Omental fat pad (tissue), 4 donors: ENCODE measurements around the gene CCDC34. TPM values are rescaled to one million over a fixed set of nuclear protein-coding genes. Genes with fewer than 3 reads are reported as not detected.
A peak's percentile ranks its signal among the peaks of the same experiment; 100 is the strongest.

ENCODE experiments used
- ATAC-seq: fragments of 150-250 bp; one replicate; pipeline ENCODE4 v1.9.1; 2016; ENCODE audit warnings: mild to moderate bottlenecking, moderate library complexity; ENCODE audit not compliant: low FRiP score
- DNase-seq: peaks from one replicate; pipeline ENCODE4 v3.0.0-alpha.2; 2019; ENCODE audit warnings: low spot score
- total RNA-seq, 4 donors: library from RNA; depleted of rRNA; stranded (reverse); fragments of >200 nt; gene quantifications; one replicate each; pipeline ENCODE4 v1.1.0, GENCODE V29; 2016
- TF ChIP-seq, protein P1 (sequence below), 3 donors: fragments of 450-650 bp; IDR thresholded peaks; one replicate each; pipeline ENCODE4 v1.5.1; 2016 to 2017; ENCODE audit warnings: antibody characterized with exemption in 3 of 3, mild to moderate bottlenecking in 3 of 3, moderate library complexity in 2 of 3

Gene CCDC34
- total RNA-seq, 4 donors from 2014 or later, result 2.0 to 3.1 (median 2.4) TPM

DNA sequence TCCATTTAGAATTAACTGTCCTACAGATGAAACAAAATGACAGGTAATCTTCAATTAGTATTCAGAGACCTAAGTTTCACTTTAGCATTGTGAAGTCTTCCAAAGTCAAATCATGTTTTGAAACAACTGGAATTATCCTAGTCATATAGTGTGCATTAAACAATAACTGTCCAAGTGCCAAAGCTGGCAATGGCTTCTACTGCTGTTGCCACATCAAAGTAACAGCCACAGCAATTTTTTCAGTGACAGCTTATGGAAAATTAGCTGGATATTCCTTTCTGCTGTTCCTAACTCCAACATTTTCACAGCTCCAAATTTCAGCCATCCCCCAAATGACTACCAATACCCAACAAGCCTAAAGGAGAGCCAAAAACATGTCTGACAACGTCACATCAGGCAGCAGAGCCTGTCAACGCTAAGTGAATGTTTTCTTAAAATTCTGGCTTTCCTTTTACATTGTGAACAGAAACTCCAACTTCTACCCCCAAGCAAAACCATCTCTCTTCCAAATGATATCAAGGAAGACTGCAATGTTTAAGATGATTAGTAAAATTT is 45.3 kb upstream of the CCDC34 start:
- TF ChIP-seq, protein P1, sequence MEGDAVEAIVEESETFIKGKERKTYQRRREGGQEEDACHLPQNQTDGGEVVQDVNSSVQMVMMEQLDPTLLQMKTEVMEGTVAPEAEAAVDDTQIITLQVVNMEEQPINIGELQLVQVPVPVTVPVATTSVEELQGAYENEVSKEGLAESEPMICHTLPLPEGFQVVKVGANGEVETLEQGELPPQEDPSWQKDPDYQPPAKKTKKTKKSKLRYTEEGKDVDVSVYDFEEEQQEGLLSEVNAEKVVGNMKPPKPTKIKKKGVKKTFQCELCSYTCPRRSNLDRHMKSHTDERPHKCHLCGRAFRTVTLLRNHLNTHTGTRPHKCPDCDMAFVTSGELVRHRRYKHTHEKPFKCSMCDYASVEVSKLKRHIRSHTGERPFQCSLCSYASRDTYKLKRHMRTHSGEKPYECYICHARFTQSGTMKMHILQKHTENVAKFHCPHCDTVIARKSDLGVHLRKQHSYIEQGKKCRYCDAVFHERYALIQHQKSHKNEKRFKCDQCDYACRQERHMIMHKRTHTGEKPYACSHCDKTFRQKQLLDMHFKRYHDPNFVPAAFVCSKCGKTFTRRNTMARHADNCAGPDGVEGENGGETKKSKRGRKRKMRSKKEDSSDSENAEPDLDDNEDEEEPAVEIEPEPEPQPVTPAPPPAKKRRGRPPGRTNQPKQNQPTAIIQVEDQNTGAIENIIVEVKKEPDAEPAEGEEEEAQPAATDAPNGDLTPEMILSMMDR (IDR thresholded peaks at IDR 0.05), result no peak
- ATAC-seq (no peak), DNase-seq (no peak)

DNA sequence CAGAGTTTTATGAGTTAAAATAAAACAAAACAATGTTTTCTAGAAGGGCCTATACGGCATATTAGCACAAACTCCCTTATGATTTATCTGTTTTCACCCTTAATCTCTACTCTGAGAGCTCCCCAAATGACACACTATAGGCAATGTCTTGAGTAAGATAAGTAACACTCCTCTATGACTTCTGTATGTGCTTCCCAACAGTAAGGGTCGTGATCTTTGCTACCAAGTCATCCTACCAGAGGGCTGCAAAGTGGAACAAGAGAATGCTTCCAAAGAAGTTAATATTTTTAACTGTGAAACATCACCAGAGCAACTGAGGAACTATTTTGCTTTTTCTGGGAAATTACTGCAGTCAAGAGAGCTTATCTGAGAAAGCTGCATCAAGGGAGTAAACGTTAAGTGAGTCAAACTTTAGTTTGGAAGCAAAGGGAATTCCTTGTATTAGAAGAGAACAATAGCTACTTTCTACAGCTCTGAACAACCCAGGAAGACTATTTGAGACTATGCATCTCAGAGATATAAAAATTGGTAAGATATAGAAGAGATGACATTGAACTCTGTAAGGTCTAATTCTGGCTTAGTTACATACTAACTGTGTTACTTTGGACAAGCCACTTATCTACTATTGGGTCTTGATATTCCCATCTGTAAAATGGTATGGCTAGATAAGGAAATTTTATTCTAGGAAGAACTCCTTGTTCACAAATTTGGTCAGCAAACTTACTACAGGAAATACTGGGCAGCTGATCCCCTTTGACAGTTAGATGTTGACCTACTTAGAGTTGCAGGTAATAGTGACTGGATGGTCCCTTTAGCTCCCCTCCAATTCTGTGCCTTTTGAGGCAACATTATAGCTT is 43.7 kb upstream of the CCDC34 start:
- DNase-seq, result no peak
- TF ChIP-seq, protein P1 (IDR thresholded peaks at IDR 0.05), result no peak
- ATAC-seq, result peak; percentile 74

DNA sequence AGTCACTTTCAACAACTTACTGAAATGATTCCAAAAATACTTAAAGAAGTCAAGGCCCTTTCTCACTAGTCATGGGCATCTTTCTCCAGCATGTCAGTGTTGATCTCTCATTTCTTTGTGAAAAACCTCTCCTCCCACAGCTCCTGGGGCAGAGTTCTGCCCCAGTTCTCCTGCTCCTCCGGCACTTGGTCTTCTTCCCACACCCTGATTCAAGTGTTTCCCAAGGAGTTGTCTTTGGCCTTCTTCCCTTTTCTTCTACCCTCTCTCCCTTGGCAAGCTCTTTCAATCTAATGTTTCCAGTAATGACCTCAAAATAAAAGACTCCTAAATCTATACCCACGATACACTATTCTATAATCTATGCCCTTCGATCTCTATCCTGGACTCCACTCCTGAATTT is 42.1 kb upstream of the CCDC34 start:
- TF ChIP-seq, protein P1 (IDR thresholded peaks at IDR 0.05), result no peak
- ATAC-seq, result no peak

DNA sequence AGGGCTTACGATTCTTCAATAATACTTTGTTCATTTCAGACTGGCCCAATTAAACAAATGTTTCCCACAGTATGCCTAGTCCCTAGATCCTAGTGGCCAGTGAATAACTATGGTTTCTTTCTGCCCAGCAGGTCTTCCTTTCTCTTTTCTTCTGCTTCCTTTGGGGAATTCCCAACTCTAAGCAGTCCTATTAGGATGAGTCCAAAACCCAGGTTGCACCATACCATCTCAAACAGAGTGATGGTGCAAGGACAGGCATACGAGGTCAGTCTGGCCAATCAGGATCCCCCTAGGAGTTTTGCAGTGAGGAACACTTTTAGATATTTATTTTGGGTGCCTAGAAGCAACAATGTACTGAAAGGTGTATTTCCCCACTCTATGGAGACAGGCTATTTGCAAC is 41.4 kb upstream of the CCDC34 start:
- no peak for ATAC-seq
- TF ChIP-seq, protein P1 (IDR thresholded peaks at IDR 0.05), result no peak

More for the DNA sequence above, 42.1 kb upstream of the CCDC34 start:
- no peak for DNase-seq

DNA sequence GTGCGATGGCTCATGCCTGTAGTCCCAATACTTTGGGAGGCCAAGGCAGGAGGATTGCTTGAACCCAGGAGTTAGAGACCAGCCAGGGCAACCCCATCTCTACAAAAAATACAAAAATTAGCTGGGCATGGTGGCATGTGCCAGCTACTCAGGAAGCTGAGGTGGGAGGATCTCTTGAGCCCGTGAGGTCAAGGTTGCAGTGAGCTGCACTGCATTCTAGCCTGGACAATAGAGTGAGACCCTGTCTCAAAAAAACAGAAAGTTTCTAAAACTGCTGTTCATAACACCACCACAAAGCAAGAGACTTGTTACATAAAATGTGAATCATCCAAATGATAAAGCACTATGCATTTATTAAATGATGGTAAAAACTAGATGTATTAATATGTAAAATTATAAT is 40.2 kb upstream of the CCDC34 start:
- no peak for ATAC-seq
- TF ChIP-seq, protein P1 (IDR thresholded peaks at IDR 0.05), result no peak
- DNase-seq, result no peak

More for the DNA sequence above, 41.4 kb upstream of the CCDC34 start:
- no peak for DNase-seq

DNA sequence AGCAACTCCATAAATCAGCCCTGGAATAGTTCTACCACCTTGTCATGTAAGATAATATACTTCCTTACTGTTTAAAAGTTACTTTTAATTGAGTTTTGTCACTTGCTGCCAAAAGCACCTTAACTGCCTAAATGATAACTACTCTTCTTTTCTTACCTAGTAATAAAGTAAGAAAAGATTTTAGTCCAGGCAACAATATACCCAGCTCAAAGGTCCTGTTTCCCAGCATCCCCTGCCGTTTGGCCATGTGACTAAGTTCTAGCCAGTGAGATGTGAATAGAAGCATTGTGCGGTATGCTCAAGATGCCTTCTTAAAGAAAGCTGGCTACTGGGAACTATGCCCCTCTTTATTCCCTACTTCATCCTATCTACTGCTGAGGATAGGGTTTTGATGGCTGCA is 39.4 kb upstream of the CCDC34 start:
- DNase-seq, result no peak
- TF ChIP-seq, protein P1 (IDR thresholded peaks at IDR 0.05), result no peak
- ATAC-seq, result no peak
